Measurements from ENCODE around the gene CDK9. TPM values are rescaled to one million over a fixed set of nuclear protein-coding genes. Genes with fewer than 3 reads are reported as not detected.

CDK9 gene
- total RNA-seq, 1 experiment from 2014 or later = 56.1 TPM

GRCh38 chr9:127761491-127761956 is 24.3 kb upstream of the CDK9 start:
- no peak for DNase-seq (ENCODE audit: low read depth)

GRCh38 chr9:127762111-127762676 is 23.6 kb upstream of the CDK9 start:
- DNase-seq (ENCODE audit: low read depth) = no peak

- peak; percentile 54 for DNase-seq (ENCODE audit: low read depth)
These were observed 21.9 kb upstream of the CDK9 start for GRCh38 chr9:127763918-127764384.

GRCh38 chr9:127765418-127765817 is 20.4 kb upstream of the CDK9 start:
- DNase-seq (ENCODE audit: low read depth) = no peak

- DNase-seq (ENCODE audit: low read depth) = no peak
These were observed 18.4 kb upstream of the CDK9 start for GRCh38 chr9:127767410-127767809.

GRCh38 chr9:127767909-127768331 is 17.9 kb upstream of the CDK9 start:
- DNase-seq (ENCODE audit: low read depth) = no peak

GRCh38 chr9:127768698-127769097 is 17.1 kb upstream of the CDK9 start:
- no peak for DNase-seq (ENCODE audit: low read depth)

- DNase-seq (ENCODE audit: low read depth) = no peak
These were observed 16.7 kb upstream of the CDK9 start for GRCh38 chr9:127769101-127769500.

- DNase-seq (ENCODE audit: low read depth) = no peak
These were observed 15.8 kb upstream of the CDK9 start for GRCh38 chr9:127769929-127770582.

GRCh38 chr9:127770583-127770904 is 15.3 kb upstream of the CDK9 start:
- DNase-seq (ENCODE audit: low read depth) = no peak

- DNase-seq (ENCODE audit: low read depth) = peak; percentile 100
These were observed 14.8 kb upstream of the CDK9 start for GRCh38 chr9:127770905-127771569.

- no peak for DNase-seq (ENCODE audit: low read depth)
These were observed 14.2 kb upstream of the CDK9 start for GRCh38 chr9:127771570-127772189.

GRCh38 chr9:127772603-127773002 is 13.2 kb upstream of the CDK9 start:
- no peak for DNase-seq (ENCODE audit: low read depth)

- no peak for DNase-seq (ENCODE audit: low read depth)
These were observed 12.6 kb upstream of the CDK9 start for GRCh38 chr9:127773272-127773671.

- DNase-seq (ENCODE audit: low read depth) = no peak
These were observed 11.9 kb upstream of the CDK9 start for GRCh38 chr9:127773981-127774380.

- no peak for DNase-seq (ENCODE audit: low read depth)
These were observed 9.5 kb upstream of the CDK9 start for GRCh38 chr9:127776195-127776923.

GRCh38 chr9:127776924-127777289 is 8.9 kb upstream of the CDK9 start:
- DNase-seq (ENCODE audit: low read depth) = no peak

GRCh38 chr9:127777368-127777980 is 8.4 kb upstream of the CDK9 start:
- no peak for DNase-seq (ENCODE audit: low read depth)

GRCh38 chr9:127778280-127779135 is 7.3 kb upstream of the CDK9 start, which contains the start of gene SH2D3C:
Gene SH2D3C (minus strand): TSS chr9:127778666. CDS start chr9:127778627, 39 bp downstream.
- no peak for DNase-seq (ENCODE audit: low read depth)

GRCh38 chr9:127779136-127779981 is 6.5 kb upstream of the CDK9 start:
- DNase-seq (ENCODE audit: low read depth) = no peak
